Common myeloid progenitor, CD34-positive (primary cell): ENCODE data around the gene CACNB4.
"Not testable (repeated sequence)": the region's sequence is repeated elsewhere in the genome, so short reads cannot be mapped to it uniquely, and the experiment has no call there.

Experiments used
- CTCF ChIA-PET: fragments of 350-600 bp; sonication (Branson Sonifier 250); formaldehyde crosslinking; loops from one replicate; lab custom pipeline; 2021; ENCODE audit warnings: antibody characterized with exemption; lab: Charles Lee
- POLR2A ChIA-PET: fragments of 350-600 bp; sonication (Branson Sonifier 250); formaldehyde crosslinking; loops from one replicate; lab custom pipeline; 2021; ENCODE audit warnings: antibody characterized with exemption; lab: Charles Lee
- DNase-seq, 3 donors: peaks; one replicate each; pipeline versions ENCODE4 v3.0.0 to v3.0.0-alpha.2; 2013
- H3K27ac ChIP-seq, 2 experiments: 1 replicate in 1 of 2; 2 replicates in 1 of 2; pipeline ENCODE4 v1.7.0; 2013; ENCODE audit warnings: inconsistent platforms in 2 of 2, low read length in 2 of 2, mild to moderate bottlenecking in 2 of 2, low read depth in 1 of 2, moderate library complexity in 1 of 2; ENCODE audit not compliant: severe bottlenecking in 2 of 2, insufficient read depth in 1 of 2, poor library complexity in 1 of 2
- H3K27me3 ChIP-seq, 5 experiments: replicated peaks in 2 of 5; 1 replicate in 3 of 5; 2 replicates in 2 of 5; pipeline versions ENCODE4 v1.6.1 to v1.7.0; 2013; ENCODE audit warnings: low read length in 4 of 5, mild to moderate bottlenecking in 2 of 5, moderate library complexity in 2 of 5, inconsistent platforms in 1 of 5; ENCODE audit not compliant: insufficient read depth in 5 of 5, control insufficient read depth in 4 of 5
- H3K36me3 ChIP-seq, 4 experiments: 1 replicate in 2 of 4; 2 replicates in 2 of 4; pipeline versions ENCODE4 v1.6.1 to v1.7.0; 2013; ENCODE audit warnings: low read length in 3 of 4, control low read depth in 1 of 4, mild to moderate bottlenecking in 1 of 4; ENCODE audit not compliant: control insufficient read depth in 4 of 4, insufficient read depth in 4 of 4
- H3K4me1 ChIP-seq, 4 experiments: 1 replicate in 3 of 4; 2 replicates in 1 of 4; pipeline versions ENCODE4 v1.6.1 to v1.7.1; 2013; ENCODE audit warnings: low read length in 3 of 4, mild to moderate bottlenecking in 3 of 4, control low read depth in 1 of 4, inconsistent platforms in 1 of 4, moderate library complexity in 1 of 4; ENCODE audit not compliant: control insufficient read depth in 4 of 4, insufficient read depth in 4 of 4; ENCODE audit errors: control extremely low read depth in 1 of 4
- H3K4me3 ChIP-seq, 7 experiments: 1 replicate in 4 of 7; 2 replicates in 3 of 7; pipeline versions ENCODE4 v1.5.1 to v1.7.0; 2013; ENCODE audit warnings: mild to moderate bottlenecking in 7 of 7, low read length in 6 of 7, moderate library complexity in 6 of 7, inconsistent platforms in 2 of 7, low read depth in 2 of 7, control low read depth in 1 of 7; ENCODE audit not compliant: insufficient read depth in 4 of 7, control insufficient read depth in 1 of 7; ENCODE audit errors: extremely low read depth in 1 of 7
- H3K9me3 ChIP-seq, 5 experiments: 1 replicate in 4 of 5; 2 replicates in 1 of 5; pipeline versions ENCODE4 v1.6.1 to v1.7.1; 2013; ENCODE audit warnings: low read length in 4 of 5, mild to moderate bottlenecking in 2 of 5, inconsistent platforms in 1 of 5, low read depth in 1 of 5, moderate library complexity in 1 of 5; ENCODE audit not compliant: control insufficient read depth in 4 of 5, insufficient read depth in 2 of 5; ENCODE audit errors: control extremely low read depth in 1 of 5
- WGBS: methylation state at CpG from one replicate; pipeline ENCODE4 v1.1.5; 2013; ENCODE audit not compliant: insufficient coverage; 5-methylcytosine and 5-hydroxymethylcytosine counted together

The CACNB4 gene

DNA sequence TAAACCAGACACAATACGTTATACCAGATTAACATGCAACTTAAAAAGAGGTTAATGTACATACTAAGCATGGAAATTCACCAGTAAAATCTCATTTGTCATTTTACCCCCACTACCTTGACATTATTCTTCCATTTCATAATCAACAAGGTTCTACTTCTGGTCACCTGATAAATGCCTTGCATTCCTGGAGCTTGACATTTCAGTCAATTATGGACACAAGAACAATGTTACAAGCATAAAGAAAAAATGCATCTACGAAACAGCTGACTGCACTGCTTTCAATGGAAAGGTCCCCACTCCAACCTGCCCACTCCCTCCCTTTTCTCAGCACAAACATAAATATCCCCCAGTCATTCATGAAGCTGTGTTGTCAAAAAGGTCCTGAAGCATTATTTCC is 302.1 kb downstream of the CACNB4 start:
- H3K4me1 ChIP-seq, result no peaks in the 10 kb centered on the region
- no peak for DNase-seq
- H3K36me3 ChIP-seq, result peaks cover 0 to 14% (median 3%) of the 10 kb centered on the region in 4 experiments
- H3K4me3 ChIP-seq, result no peak overlapping the region
- no peaks in the 10 kb centered on the region for H3K27me3 ChIP-seq
- no peak overlapping the region for H3K27ac ChIP-seq
- no peaks in the 10 kb centered on the region for H3K9me3 ChIP-seq
- POLR2A ChIA-PET, result no interaction called here
- CTCF ChIA-PET, result no interaction called here
- WGBS, result 100% methylated on average over 2 of the region's 2 CpGs

DNA sequence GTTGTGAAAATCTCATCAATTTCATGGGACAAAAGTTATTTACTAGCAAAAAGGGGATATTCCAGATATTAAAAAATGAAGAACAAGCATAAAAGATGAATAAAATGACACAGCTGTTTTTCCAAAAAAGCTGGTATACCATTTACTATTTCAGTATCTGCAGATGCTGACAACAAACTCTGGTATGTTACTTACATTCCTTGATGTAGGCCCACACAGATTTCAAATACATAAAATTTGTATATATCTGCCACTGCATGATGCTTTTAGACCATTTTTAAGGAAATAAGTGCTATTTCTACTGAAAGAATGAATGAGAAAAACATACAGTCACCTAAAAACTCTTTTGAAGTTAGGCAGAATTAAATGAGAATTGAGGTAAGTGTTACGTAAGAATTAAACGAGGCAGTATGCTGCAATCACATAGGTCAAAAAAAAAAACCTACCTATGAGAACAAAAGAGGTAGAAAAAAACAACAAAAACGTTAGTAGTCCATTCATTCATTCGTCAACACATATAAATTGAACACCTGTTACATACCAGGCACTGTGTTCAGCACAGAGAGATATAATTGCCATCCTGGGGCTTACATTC is 303.1 kb downstream of the CACNB4 start:
- 92% methylated on average over 2 of the region's 4 CpGs for WGBS
- Histone ChIP-seq H3K27me3 (no peaks in the 10 kb centered on the region), H3K4me1 (no peaks in the 10 kb centered on the region), H3K4me3 (no peak overlapping the region), H3K36me3 (peaks cover 0 to 14% (median 2%) of the 10 kb centered on the region in 4 experiments), H3K27ac (no peak overlapping the region), H3K9me3 (no peaks in the 10 kb centered on the region)
- DNase-seq, result no peak
- CTCF ChIA-PET, result no interaction called here
- POLR2A ChIA-PET, result no interaction called here

- DNase-seq, POLR2A ChIA-PET, H3K9me3 ChIP-seq, H3K4me1 ChIP-seq, H3K4me3 ChIP-seq, H3K27me3 ChIP-seq, H3K36me3 ChIP-seq, CTCF ChIA-PET, H3K27ac ChIP-seq: not testable (repeated sequence)
- 94% methylated on average over 4 of the region's 6 CpGs for WGBS
These were observed 304.4 kb downstream of the CACNB4 start for GRCh38 chr2:151794422-151794821.

- ChIA-PET CTCF (interaction anchor here (0.6 to 1.2 kb wide), 3 partner anchors 14 to 261 kb away, joined by 3 to 5 read pairs (median 4); no protein-coding TSS in a partner anchor), POLR2A (no interaction called here)
- whole genome bisulfite sequencing, result no CpG with 5 or more reads among the region's 3 CpGs
- H3K36me3 ChIP-seq, result peaks cover 0 to 2% (median under 1%) of the 10 kb centered on the region in 4 experiments
- no peaks in the 10 kb centered on the region for H3K27me3 ChIP-seq
- H3K27ac ChIP-seq, result no peak overlapping the region
- H3K9me3 ChIP-seq, result no peaks in the 10 kb centered on the region
- no peak for DNase-seq
- no peak overlapping the region for H3K4me3 ChIP-seq
- no peaks in the 10 kb centered on the region for H3K4me1 ChIP-seq
These were observed 305.7 kb downstream of the CACNB4 start for GRCh38 chr2:151793123-151793522.

GRCh38 chr2:151792589-151792988 is 306.3 kb downstream of the CACNB4 start:
- ChIA-PET POLR2A (no interaction called here), CTCF (interaction anchor here (0.6 kb wide), 1 partner anchor 260 kb away, joined by 4 read pairs; no protein-coding TSS in a partner anchor)
- Histone ChIP-seq H3K4me1 (no peaks in the 10 kb centered on the region), H3K27ac (no peak overlapping the region), H3K36me3 (peaks cover 0 to 5% (median under 1%) of the 10 kb centered on the region in 4 experiments), H3K4me3 (no peak overlapping the region), H3K9me3 (no peaks in the 10 kb centered on the region), H3K27me3 (no peaks in the 10 kb centered on the region)
- 97% methylated on average over 3 of the region's 4 CpGs for WGBS
- DNase-seq, result no peak

GRCh38 chr2:151791545-151791944 is 307.3 kb downstream of the CACNB4 start:
- Histone ChIP-seq H3K4me1 (no peaks in the 10 kb centered on the region), H3K36me3 (peaks cover 0 to 5% (median under 1%) of the 10 kb centered on the region in 4 experiments), H3K9me3 (no peaks in the 10 kb centered on the region), H3K27me3 (no peaks in the 10 kb centered on the region), H3K4me3 (no peak overlapping the region), H3K27ac (no peak overlapping the region)
- ChIA-PET CTCF (no interaction called here), POLR2A (no interaction called here)
- no peak for DNase-seq
- 100% methylated on average over 1 of the region's 3 CpGs for WGBS

GRCh38 chr2:151790689-151791088 is 308.2 kb downstream of the CACNB4 start:
- ChIA-PET POLR2A (no interaction called here), CTCF (no interaction called here)
- no peak overlapping the region for H3K27ac ChIP-seq
- no peaks in the 10 kb centered on the region for H3K9me3 ChIP-seq
- no CpG with 5 or more reads among the region's 1 CpG for WGBS
- H3K36me3 ChIP-seq, result peaks cover 0 to 9% (median under 1%) of the 10 kb centered on the region in 4 experiments
- no peaks in the 10 kb centered on the region for H3K4me1 ChIP-seq
- no peak overlapping the region for H3K4me3 ChIP-seq
- H3K27me3 ChIP-seq, result no peaks in the 10 kb centered on the region
- DNase-seq, result no peak
